GM18951 (cell line): Measurements from ENCODE around the gene LTC4S.

ENCODE experiments used
- POLR2A ChIP-seq: IDR thresholded peaks from 4 replicates; pipeline ENCODE4 v1.6.1; 2011; ENCODE audit warnings: mild to moderate bottlenecking; ENCODE audit not compliant: insufficient read length, insufficient read depth; ENCODE audit errors: extremely low read depth
- in situ Hi-C: fragments of 300-500 bp; cut with MboI; formaldehyde crosslinking; loops from one replicate; pipeline ENCODE4 v1.12.0; 2022; ENCODE audit warnings: low sequenced_read_pairs, mixed read lengths, inconsistent platforms; ENCODE audit not compliant: unreplicated experiment

The LTC4S gene

GRCh38 chr5:179802207-179802883 lies 8.6 kb downstream of the LTC4S start:
- in situ Hi-C loops, result no loop called here
- TF ChIP-seq POLR2A, result no peak

GRCh38 chr5:179802950-179803562 lies 9.3 kb downstream of the LTC4S start:
- TF ChIP-seq POLR2A, result no peak
- in situ Hi-C loops, result no loop called here

DNA sequence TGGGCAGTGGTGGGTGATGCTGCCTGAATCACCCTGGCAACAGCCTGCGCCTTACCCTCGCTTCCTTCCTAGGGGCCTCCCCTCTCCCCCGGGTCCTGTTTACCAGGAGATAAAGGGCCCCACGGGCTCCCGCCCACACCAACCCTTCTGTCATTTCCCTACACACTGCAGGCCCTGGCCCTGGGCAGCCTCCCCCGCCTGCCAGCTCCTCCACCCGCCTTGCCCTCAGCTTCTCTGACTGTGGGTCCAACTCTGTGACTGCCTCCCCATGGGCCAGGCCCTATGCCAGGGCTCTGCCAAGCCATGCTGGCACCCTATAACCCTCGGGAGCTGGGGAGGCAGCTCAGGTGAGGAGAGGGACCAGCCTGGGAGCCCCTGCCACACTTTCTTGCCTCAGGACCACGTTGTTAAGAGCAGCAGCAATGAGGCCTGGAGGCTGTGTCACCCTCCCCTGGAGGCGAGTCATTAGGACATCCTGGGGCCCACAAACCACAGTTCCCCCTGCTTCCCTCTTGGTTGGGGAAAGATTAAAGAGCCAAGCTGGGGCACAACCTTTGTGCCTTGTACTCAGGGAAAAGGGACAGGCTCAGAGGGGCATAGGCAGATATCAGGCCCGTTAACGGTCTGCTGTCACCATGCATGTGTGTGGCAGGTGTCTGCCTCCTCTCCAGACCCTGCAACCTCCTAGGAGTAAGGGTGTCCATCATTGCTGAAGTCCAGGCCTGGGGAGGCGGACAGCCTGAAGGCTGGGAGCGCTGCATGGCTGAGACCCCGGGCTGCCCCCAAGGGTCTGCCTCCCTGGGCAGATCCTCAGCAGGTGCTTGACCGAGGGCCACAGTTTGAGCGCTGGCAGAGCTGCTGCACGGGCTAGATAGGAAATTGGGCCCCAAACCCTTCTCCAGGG lies 10.1 kb downstream of the LTC4S start:
- in situ Hi-C loops, result no loop called here
- no peak for TF ChIP-seq POLR2A

DNA sequence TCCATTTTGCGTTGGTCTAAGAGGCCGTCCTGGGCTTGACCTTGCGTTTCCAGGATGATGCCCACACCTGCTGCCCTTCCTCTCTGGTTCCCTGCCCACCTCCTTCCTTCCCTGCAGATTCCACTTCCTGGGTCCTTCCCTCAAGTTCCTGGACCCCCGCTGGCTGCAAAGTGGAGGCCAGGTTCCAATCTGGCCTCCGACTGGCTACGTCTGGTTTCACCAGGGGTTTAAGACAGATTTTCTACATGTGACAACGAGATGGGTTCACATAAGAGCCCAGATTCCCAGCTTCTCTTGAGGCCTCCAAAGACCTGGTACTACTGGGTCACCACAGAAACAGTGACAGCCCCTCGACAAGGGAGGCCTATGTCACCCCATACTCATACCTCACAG lies 10.8 kb downstream of the LTC4S start:
- TF ChIP-seq POLR2A, result no peak
- in situ Hi-C loops, result no loop called here

DNA sequence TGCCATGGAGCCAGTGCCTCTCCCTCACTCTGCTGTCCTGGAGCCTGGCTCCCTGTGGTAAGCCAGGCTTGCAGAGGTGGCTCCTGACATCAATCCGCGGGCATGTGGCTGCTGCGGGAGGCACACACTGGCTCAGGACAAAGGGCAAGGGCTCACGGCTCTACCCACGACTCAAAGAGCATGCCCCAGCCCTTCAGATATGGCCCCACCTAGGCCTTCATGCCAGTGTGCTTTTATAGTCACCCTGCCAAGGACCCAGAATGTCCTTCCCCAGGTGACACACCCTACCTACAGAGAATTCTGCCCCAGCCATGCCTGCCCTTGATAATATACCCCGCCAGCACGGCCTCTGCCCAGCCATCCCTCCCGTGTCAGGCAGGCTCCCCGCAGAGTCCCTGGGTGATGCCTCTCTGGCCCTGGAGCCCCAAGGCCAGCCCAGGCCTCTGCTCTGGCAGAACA lies 11.3 kb downstream of the LTC4S start:
- no peak for TF ChIP-seq POLR2A
- in situ Hi-C loops, result no loop called here

GRCh38 chr5:179805529-179806249 lies 11.9 kb downstream of the LTC4S start:
- TF ChIP-seq POLR2A, result peak; percentile 40
- in situ Hi-C loops, result no loop called here

DNA sequence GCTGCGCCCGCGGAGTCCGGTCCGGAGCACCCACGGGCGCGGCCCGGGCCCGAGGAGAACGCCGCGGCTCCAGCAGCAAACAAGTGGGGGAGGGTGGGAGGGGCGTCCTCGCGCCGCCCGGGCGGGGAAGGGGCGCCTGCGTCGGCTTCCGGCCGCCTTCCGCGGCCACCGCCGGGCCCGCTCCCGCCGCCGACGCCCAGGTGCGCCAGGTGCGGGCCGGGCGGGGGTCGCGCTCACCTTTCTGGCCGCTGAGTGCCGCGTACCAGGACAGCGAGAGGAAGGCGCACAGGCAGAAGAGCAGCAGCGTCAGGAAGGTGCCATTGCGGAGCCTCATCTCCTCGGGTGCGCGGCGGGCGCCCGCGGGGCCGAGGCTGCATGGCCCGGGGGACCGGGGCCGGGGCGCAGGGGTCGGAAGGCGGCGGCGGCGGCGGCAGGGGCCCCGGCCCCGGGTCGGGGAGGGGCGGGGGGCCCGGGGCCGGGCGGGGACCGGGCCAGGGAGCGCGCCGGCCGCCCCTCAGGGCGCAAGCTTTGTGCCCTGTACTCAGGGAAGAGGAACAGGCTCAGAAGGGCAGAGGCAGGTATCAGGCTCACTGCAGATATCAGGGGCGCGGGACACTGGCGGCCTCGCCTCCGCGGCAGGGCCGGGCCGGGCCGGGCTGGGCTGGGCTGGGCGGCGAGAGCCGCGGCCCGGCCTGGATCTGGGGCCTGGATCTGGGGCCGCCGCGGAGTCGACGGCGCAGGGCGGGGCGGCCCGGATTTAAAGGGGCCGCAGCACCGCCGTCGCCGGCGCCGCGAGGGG lies 12.7 kb downstream of the LTC4S start, which contains the start of gene MGAT4B:
Gene MGAT4B (minus strand): TSS at position 617 of the 799 bp plus-strand sequence. CDS start 283 bp downstream, at position 334.
- in situ Hi-C loops, result no loop called here
- TF ChIP-seq POLR2A, result peak; percentile 72

DNA sequence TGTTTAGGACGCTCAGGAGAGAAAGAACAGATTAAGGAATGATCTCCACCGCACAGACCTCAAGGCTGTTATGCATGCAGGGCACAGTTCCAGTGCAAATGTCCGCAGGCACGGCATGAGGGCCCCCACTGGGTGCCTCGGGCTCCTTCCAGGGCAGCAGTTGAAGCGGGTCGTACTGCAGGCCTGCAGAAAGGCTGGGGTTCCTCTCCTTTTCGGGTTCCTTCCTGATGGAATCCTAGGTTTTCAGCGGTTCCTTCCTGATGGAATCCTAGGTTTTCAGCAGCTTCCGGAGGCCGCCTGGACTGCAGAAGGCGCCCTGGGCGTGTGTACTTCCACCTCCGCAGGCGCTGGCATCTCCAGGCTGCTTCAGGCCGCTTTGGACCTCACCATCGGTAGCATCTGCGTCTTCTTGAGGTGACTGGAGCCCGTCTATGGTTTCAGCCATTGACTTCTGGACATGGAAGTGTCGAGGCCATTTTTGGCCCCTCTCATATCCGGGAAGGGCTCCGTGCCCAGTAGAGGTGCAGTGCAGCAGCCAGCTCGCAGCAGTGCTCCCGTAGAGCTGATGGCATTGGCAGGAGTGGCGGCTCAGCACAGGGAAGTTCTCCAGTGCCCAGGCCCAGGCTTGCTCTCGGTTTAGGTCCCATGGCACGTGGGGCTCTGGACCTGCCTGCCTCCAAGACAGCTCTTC lies 18.5 kb downstream of the LTC4S start:
- no peak for TF ChIP-seq POLR2A
- in situ Hi-C loops, result no loop called here

DNA sequence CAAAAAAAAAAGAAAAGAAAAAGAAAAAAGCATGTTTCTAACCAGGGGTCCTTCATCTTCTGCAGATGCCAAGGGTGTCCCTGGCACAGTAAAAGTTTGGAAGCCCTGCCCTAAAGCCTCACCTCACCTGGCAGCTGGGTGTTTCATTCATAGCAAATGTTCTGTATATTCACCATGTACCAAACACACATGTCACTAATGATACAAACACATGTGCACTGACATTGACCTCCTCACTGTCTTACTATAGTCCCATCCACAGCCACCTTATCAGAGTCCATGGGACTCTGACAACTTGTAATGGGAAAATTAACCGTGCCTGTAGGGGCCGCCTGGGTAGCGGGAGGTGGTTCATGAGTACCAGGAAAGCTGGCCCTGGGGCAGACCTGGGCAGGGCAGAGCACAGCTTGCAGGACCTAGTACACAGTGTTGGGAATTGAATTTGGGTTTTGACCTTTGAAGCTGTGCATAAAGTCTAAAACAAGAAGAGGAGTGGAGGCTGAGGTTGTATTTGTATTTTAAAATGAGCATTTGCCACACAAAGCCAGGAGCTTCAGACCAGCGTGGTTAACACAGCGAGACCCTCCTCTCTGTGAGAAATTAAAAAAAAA lies 19.3 kb downstream of the LTC4S start:
- no peak for TF ChIP-seq POLR2A
- in situ Hi-C loops, result no loop called here

DNA sequence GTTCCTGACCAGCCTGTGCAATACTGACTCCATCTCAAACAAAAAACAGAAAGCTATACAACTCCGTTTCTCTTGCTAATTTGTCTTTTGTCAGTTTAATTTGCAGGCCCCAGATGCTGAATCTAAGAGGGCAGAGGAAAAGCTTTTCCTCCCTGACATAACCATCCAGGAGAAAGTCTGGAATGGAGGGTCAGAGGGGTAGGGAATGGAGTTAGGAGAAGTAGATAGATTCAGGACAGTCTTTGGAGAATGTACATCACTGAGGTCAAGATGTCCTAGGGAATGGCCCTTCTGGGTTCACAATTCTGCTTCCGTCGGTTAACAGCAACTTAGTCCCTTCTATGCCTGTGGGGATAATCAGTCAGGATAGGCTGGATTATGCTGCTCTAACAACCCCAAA lies 20.3 kb downstream of the LTC4S start:
- no peak for TF ChIP-seq POLR2A
- in situ Hi-C loops, result no loop called here
